NB4 (cell line): Measurements from ENCODE around the gene KRTAP4-6.

Experiments
- DNase-seq: peaks from one replicate; pipeline ENCODE4 v3.0.0; 2010; ENCODE audit warnings: low read depth
- H3K4me3 ChIP-seq: one replicate; pipeline ENCODE4 v1.5.1; 2011; ENCODE audit warnings: mild to moderate bottlenecking, low read depth, low read length, moderate library complexity
- MYC ChIP-seq: IDR thresholded peaks from 2 replicates; pipeline ENCODE4 v1.6.1; 2011; ENCODE audit warnings: low read depth, low read length
- POLR2A ChIP-seq: IDR thresholded peaks from 2 replicates; pipeline ENCODE4 v1.6.1; 2011; ENCODE audit warnings: mild to moderate bottlenecking; ENCODE audit not compliant: insufficient read length; ENCODE audit errors: extremely low read depth
- TF ChIP-seq, protein P1 (sequence below): IDR thresholded peaks from 2 replicates; pipeline ENCODE4 v1.6.1; 2011; ENCODE audit warnings: low read depth, low read length
- TF ChIP-seq, protein P2 (sequence below): IDR thresholded peaks from one replicate; pipeline ENCODE4 v1.5.1; 2012; ENCODE audit warnings: low read depth, low read length

Gene KRTAP4-6

DNA sequence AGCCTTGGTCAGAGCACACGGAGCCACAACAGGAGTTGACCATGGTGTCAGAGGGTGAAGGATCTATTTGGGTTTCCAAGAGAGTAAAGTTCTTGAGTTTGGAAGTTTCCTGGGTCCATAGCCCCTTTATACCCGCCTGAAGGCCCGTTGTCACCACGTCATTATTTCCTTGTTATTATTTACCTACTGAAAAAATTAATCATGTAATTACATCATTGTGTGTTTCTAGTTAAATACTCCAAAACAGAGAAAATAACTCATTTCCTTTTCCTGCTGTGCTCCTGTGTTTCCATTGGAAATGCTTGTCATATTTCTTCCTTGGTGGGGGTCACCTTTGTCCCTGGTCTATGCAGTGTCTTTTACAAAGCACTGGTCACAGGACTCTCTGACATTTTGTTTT is 42.3 kb downstream of the KRTAP4-6 start, which contains the start of gene KRTAP4-8:
Gene KRTAP4-8 (minus strand): TSS at position 101 of the 400 bp plus-strand sequence. CDS start 58 bp downstream, at position 43.
- H3K4me3 ChIP-seq = no peak within 1 kb of the TSS
- no peak for DNase-seq
- TF ChIP-seq POLR2A (no peak), MYC (no peak)
- TF ChIP-seq, protein P1, sequence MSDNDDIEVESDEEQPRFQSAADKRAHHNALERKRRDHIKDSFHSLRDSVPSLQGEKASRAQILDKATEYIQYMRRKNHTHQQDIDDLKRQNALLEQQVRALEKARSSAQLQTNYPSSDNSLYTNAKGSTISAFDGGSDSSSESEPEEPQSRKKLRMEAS = no peak
- TF ChIP-seq, protein P2, sequence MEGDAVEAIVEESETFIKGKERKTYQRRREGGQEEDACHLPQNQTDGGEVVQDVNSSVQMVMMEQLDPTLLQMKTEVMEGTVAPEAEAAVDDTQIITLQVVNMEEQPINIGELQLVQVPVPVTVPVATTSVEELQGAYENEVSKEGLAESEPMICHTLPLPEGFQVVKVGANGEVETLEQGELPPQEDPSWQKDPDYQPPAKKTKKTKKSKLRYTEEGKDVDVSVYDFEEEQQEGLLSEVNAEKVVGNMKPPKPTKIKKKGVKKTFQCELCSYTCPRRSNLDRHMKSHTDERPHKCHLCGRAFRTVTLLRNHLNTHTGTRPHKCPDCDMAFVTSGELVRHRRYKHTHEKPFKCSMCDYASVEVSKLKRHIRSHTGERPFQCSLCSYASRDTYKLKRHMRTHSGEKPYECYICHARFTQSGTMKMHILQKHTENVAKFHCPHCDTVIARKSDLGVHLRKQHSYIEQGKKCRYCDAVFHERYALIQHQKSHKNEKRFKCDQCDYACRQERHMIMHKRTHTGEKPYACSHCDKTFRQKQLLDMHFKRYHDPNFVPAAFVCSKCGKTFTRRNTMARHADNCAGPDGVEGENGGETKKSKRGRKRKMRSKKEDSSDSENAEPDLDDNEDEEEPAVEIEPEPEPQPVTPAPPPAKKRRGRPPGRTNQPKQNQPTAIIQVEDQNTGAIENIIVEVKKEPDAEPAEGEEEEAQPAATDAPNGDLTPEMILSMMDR = no peak

DNA sequence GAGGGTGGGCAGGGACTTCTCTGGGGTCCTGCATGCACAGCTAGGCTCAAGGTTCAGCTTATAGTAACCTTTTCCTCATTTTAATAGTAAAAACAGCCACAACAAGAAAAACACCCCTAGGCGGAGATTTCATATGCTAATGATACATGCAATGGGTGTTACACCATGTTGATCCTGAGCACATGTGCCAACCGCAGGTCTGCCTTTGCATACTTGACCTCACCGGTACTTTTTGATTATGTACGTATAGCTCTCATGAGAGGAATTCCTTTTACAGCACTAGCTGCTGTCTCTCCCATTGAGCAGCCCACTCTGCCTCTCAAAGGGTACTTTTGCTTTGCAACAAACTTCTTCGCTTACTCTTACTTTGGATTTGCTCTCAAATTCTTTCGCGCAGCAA is 44.3 kb downstream of the KRTAP4-6 start:
- DNase-seq = no peak

More for the DNA sequence above, 44.3 kb downstream of the KRTAP4-6 start:
- TF ChIP-seq, protein P2 = no peak
- TF ChIP-seq MYC (no peak), POLR2A (no peak)
- TF ChIP-seq, protein P1 = no peak
- H3K4me3 ChIP-seq = no peak overlapping the region
